H9 (cell line): ENCODE results near the gene POR. TPM values are rescaled to one million over a fixed set of nuclear protein-coding genes. Genes with fewer than 3 reads are reported as not detected.

Source experiments
- DNase-seq: peaks from one replicate; pipeline ENCODE4 v3.0.0-alpha.2; 2017
- H2AFZ ChIP-seq: one replicate; pipeline ENCODE4 v1.6.1; 2013; ENCODE audit warnings: mild to moderate bottlenecking, low read length, control low read depth, moderate library complexity
- H2AK5ac ChIP-seq: 2 replicates; pipeline ENCODE4 v1.6.1; 2013; ENCODE audit warnings: low read length, control low read depth, mixed read lengths; ENCODE audit not compliant: insufficient read length
- H2BK120ac ChIP-seq: one replicate; pipeline ENCODE4 v1.6.1; 2013; ENCODE audit warnings: low read depth, mild to moderate bottlenecking, low read length, control low read depth, inconsistent platforms; ENCODE audit not compliant: poor library complexity, severe bottlenecking
- H2BK12ac ChIP-seq: 2 replicates; pipeline ENCODE4 v1.6.1; 2013; ENCODE audit warnings: low read length, control low read depth, mixed read lengths, low read depth; ENCODE audit not compliant: insufficient read length
- H2BK15ac ChIP-seq: 2 replicates; pipeline ENCODE4 v1.6.1; 2013; ENCODE audit warnings: low read depth, low read length, control low read depth
- H2BK20ac ChIP-seq: one replicate; pipeline ENCODE4 v1.6.1; 2013; ENCODE audit warnings: low read depth, mild to moderate bottlenecking, low read length, control low read depth, inconsistent platforms; ENCODE audit not compliant: poor library complexity, severe bottlenecking
- H2BK5ac ChIP-seq: 2 replicates; pipeline ENCODE4 v1.6.1; 2013; ENCODE audit warnings: low read length, control low read depth, mixed read lengths; ENCODE audit not compliant: insufficient read length
- H3K14ac ChIP-seq: 2 replicates; pipeline ENCODE4 v1.6.1; 2013; ENCODE audit warnings: low read length, control low read depth; ENCODE audit not compliant: insufficient read depth
- H3K18ac ChIP-seq: 2 replicates; pipeline ENCODE4 v1.6.1; 2013; ENCODE audit warnings: low read depth, mild to moderate bottlenecking, mixed read lengths, low read length, control low read depth; ENCODE audit not compliant: insufficient read length
- H3K23ac ChIP-seq: 2 replicates; pipeline ENCODE4 v1.6.1; 2013; ENCODE audit warnings: low read length, control low read depth, mixed read lengths, low read depth; ENCODE audit not compliant: insufficient read length
- H3K23me2 ChIP-seq: 2 replicates; pipeline ENCODE4 v1.6.1; 2013; ENCODE audit warnings: low read depth, mild to moderate bottlenecking, mixed read lengths, low read length, control low read depth; ENCODE audit not compliant: insufficient read length, poor library complexity, severe bottlenecking
- H3K27ac ChIP-seq: 2 replicates; pipeline ENCODE4 v1.5.1; 2013; ENCODE audit warnings: low read length, control low read depth, mixed read lengths, low read depth; ENCODE audit not compliant: insufficient read length
- H3K27me3 ChIP-seq: 2 replicates; pipeline ENCODE4 v1.6.1; 2013; ENCODE audit warnings: low read length, control low read depth, inconsistent platforms; ENCODE audit not compliant: insufficient read depth
- H3K4ac ChIP-seq: 2 replicates; pipeline ENCODE4 v1.6.1; 2013; ENCODE audit warnings: low read depth, mild to moderate bottlenecking, control low read depth, inconsistent platforms, low read length, moderate library complexity
- H3K4me1 ChIP-seq: 2 replicates; pipeline ENCODE4 v1.6.1; 2013; ENCODE audit warnings: low read length, control low read depth, inconsistent platforms; ENCODE audit not compliant: insufficient read depth
- H3K4me2 ChIP-seq: 2 replicates; pipeline ENCODE4 v1.6.1; 2013; ENCODE audit warnings: low read length, control low read depth, mixed read lengths; ENCODE audit not compliant: insufficient read length, insufficient read depth
- H3K56ac ChIP-seq: 2 replicates; pipeline ENCODE4 v1.6.1; 2013; ENCODE audit warnings: low read depth, mild to moderate bottlenecking, mixed read lengths, low read length, control low read depth; ENCODE audit not compliant: insufficient read length
- H3K79me1 ChIP-seq: 2 replicates; pipeline ENCODE4 v1.6.1; 2013; ENCODE audit warnings: low read depth, mild to moderate bottlenecking, moderate library complexity, low read length, control low read depth, inconsistent platforms; ENCODE audit not compliant: insufficient read depth, poor library complexity, severe bottlenecking
- H3K79me2 ChIP-seq: 2 replicates; pipeline ENCODE4 v1.6.1; 2013; ENCODE audit warnings: low read length, control low read depth, inconsistent platforms; ENCODE audit not compliant: insufficient read depth
- H3K9ac ChIP-seq: 2 replicates; pipeline ENCODE4 v1.6.1; 2013; ENCODE audit warnings: low read length, control low read depth, mixed read lengths; ENCODE audit not compliant: insufficient read length; ENCODE audit errors: extremely low read depth
- H3K9me3 ChIP-seq: one replicate; pipeline ENCODE4 v1.6.1; 2013; ENCODE audit warnings: low read depth, low read length, inconsistent platforms; ENCODE audit not compliant: control insufficient read depth
- H3T11ph ChIP-seq: one replicate; pipeline ENCODE4 v1.6.1; 2013; ENCODE audit warnings: mild to moderate bottlenecking, low read length, control low read depth, inconsistent platforms
- H4K20me1 ChIP-seq: one replicate; pipeline ENCODE4 v1.6.1; 2013; ENCODE audit not compliant: control insufficient read depth, insufficient read length, insufficient read depth
- H4K5ac ChIP-seq: 2 replicates; pipeline ENCODE4 v1.6.1; 2013; ENCODE audit warnings: low read depth, mild to moderate bottlenecking, mixed read lengths, low read length, control low read depth; ENCODE audit not compliant: insufficient read length
- H4K8ac ChIP-seq: replicated peaks from 2 replicates; pipeline ENCODE4 v1.6.1; 2013; ENCODE audit warnings: low read length, control low read depth, mixed read lengths, low read depth; ENCODE audit not compliant: insufficient read length
- H4K91ac ChIP-seq: 2 replicates; pipeline ENCODE4 v1.6.1; 2013; ENCODE audit warnings: low read depth, mild to moderate bottlenecking, moderate library complexity, mixed read lengths, low read length, control low read depth; ENCODE audit not compliant: insufficient read length
- H3K27ac Mint-ChIP-seq, 3 experiments: 2 replicates in 2 of 3; 3 replicates in 1 of 3; pipeline ENCODE4 v1.8.0; 2020 to 2021; ENCODE audit warnings: mixed read lengths in 3 of 3, mild to moderate bottlenecking in 1 of 3, moderate library complexity in 1 of 3
- H3K27me3 Mint-ChIP-seq: 2 replicates; pipeline ENCODE4 v1.8.0; 2021; ENCODE audit warnings: low read depth, mild to moderate bottlenecking, moderate library complexity, mixed read lengths
- H3K36me3 Mint-ChIP-seq, 3 experiments: 2 replicates in 2 of 3; 3 replicates in 1 of 3; pipeline ENCODE4 v1.8.0; 2020 to 2021; ENCODE audit warnings: low read depth in 3 of 3, mixed read lengths in 3 of 3; ENCODE audit not compliant: insufficient read depth in 1 of 3
- H3K4me1 Mint-ChIP-seq, 2 experiments: 2 replicates each; pipeline ENCODE4 v1.8.0; 2020; ENCODE audit warnings: mixed read lengths in 2 of 2
- H3K4me3 Mint-ChIP-seq, 2 experiments: 2 replicates in 1 of 2; 3 replicates in 1 of 2; pipeline ENCODE4 v1.8.0; 2020 to 2021; ENCODE audit warnings: mild to moderate bottlenecking in 2 of 2, mixed read lengths in 2 of 2, moderate library complexity in 1 of 2
- H3K9me3 Mint-ChIP-seq, 2 experiments: 2 replicates in 1 of 2; 3 replicates in 1 of 2; pipeline ENCODE4 v1.8.0; 2020; ENCODE audit warnings: mild to moderate bottlenecking in 2 of 2, mixed read lengths in 2 of 2, moderate library complexity in 1 of 2
- WGBS: extraction: QIAGEN DNeasy Blood & Tissue Kit; methylation state at CpG from one replicate; pipeline ENCODE4 v1.1.7; 2013; ENCODE audit warnings: missing lambda C conversion rate, low lambda C conversion rate, mixed read lengths; ENCODE audit not compliant: insufficient read length; ENCODE audit errors: extremely low coverage; 5-methylcytosine and 5-hydroxymethylcytosine counted together
- total RNA-seq: library from RNA; stranded (reverse); gene quantifications from 2 replicates; pipeline ENCODE4 v1.2.1, GENCODE V29; 2021
- TF ChIP-seq, protein P1 (sequence below): fragments of 200-600 bp; sonication (generic); conservative IDR thresholded peaks from 3 replicates; pipeline ENCODE4 v1.8.0; 2021; ENCODE audit warnings: antibody characterized with exemption, mild to moderate bottlenecking

POR gene
- total RNA-seq, 1 experiment from 2014 or later: 128 TPM

DNA sequence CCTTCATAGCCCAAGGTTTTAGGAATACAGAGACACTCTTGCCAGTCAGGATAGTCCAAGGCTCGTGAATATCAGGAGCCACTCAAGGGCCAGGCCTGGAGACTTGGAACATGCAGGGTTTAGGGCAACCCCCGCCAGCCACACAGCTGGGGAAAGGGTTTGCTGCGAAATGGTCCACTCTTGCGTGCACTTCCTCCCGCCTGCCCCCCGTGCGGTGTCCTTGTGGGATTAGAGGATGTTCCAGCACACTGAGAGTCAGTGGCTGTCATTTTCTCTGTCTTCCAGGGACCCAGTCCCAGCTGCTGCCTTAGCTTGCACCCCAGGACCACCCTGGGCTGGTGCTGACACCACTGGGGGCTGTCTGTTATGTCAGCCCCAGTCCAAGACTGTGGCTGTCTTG, 38.5 kb downstream of the POR start:
- Histone ChIP-seq H3K4me2 (no peak overlapping the region), H3K9ac (no peak overlapping the region), H3K4me1 (no peaks in the 10 kb centered on the region), H3K14ac (no peak overlapping the region), H3K27ac (no peak overlapping the region), H3K18ac (peak overlapping the region; percentile 44), H2AK5ac (no peak overlapping the region), H3K27me3 (no peaks in the 10 kb centered on the region), H2BK15ac (no peak overlapping the region), H2BK20ac (no peak overlapping the region), H2BK5ac (no peak overlapping the region), H2BK12ac (no peak overlapping the region), H3K4ac (no peak overlapping the region), H3K9me3 (no peaks in the 10 kb centered on the region), H4K8ac (no peak overlapping the region), H4K20me1 (no peaks in the 10 kb centered on the region), H3K56ac (no peak overlapping the region), H2AFZ (no peak overlapping the region), H3T11ph (no peak overlapping the region), H4K5ac (no peak overlapping the region), H4K91ac (no peak overlapping the region), H3K79me1 (no peaks in the 10 kb centered on the region), H3K79me2 (peaks cover 4% of the 10 kb centered on the region; the same call in 1 of the 2 replicates), H2BK120ac (no peak overlapping the region), H3K23me2 (no peaks in the 10 kb centered on the region), H3K23ac (no peak overlapping the region)
- Mint-ChIP-seq H3K36me3 (peaks cover 18 to 43% (median 36%) of the 10 kb centered on the region in 3 experiments; a peak in 6 of 7 replicates), H3K27ac (no peak overlapping the region), H3K9me3 (peaks cover 2 to 6% of the 10 kb centered on the region in 2 experiments; a peak in 1 of 5 replicates), H3K27me3 (no peaks in the 10 kb centered on the region), H3K4me1 (peaks cover 13 to 20% of the 10 kb centered on the region in 2 experiments), H3K4me3 (no peak overlapping the region)
- TF ChIP-seq, protein P1, sequence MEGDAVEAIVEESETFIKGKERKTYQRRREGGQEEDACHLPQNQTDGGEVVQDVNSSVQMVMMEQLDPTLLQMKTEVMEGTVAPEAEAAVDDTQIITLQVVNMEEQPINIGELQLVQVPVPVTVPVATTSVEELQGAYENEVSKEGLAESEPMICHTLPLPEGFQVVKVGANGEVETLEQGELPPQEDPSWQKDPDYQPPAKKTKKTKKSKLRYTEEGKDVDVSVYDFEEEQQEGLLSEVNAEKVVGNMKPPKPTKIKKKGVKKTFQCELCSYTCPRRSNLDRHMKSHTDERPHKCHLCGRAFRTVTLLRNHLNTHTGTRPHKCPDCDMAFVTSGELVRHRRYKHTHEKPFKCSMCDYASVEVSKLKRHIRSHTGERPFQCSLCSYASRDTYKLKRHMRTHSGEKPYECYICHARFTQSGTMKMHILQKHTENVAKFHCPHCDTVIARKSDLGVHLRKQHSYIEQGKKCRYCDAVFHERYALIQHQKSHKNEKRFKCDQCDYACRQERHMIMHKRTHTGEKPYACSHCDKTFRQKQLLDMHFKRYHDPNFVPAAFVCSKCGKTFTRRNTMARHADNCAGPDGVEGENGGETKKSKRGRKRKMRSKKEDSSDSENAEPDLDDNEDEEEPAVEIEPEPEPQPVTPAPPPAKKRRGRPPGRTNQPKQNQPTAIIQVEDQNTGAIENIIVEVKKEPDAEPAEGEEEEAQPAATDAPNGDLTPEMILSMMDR: no peak
- DNase-seq: no peak
- no CpG with 5 or more reads among the region's 7 CpGs for WGBS
